Lower leg skin (tissue), 3 donors: ENCODE data around the gene MNT.

ENCODE experiments used
- POLR2A ChIP-seq, 2 donors: fragments of 450-650 bp; IDR thresholded peaks; one replicate each; pipeline ENCODE4 v1.6.1; 2016 to 2017; ENCODE audit warnings: antibody characterized with exemption in 2 of 2, mild to moderate bottlenecking in 1 of 2, moderate library complexity in 1 of 2
- TF ChIP-seq, protein P1 (sequence below), 3 donors: fragments of 450-650 bp; IDR thresholded peaks; one replicate each; pipeline ENCODE4 v1.5.1; 2016; ENCODE audit warnings: antibody characterized with exemption in 3 of 3, mild to moderate bottlenecking in 3 of 3, moderate library complexity in 2 of 3

DNA sequence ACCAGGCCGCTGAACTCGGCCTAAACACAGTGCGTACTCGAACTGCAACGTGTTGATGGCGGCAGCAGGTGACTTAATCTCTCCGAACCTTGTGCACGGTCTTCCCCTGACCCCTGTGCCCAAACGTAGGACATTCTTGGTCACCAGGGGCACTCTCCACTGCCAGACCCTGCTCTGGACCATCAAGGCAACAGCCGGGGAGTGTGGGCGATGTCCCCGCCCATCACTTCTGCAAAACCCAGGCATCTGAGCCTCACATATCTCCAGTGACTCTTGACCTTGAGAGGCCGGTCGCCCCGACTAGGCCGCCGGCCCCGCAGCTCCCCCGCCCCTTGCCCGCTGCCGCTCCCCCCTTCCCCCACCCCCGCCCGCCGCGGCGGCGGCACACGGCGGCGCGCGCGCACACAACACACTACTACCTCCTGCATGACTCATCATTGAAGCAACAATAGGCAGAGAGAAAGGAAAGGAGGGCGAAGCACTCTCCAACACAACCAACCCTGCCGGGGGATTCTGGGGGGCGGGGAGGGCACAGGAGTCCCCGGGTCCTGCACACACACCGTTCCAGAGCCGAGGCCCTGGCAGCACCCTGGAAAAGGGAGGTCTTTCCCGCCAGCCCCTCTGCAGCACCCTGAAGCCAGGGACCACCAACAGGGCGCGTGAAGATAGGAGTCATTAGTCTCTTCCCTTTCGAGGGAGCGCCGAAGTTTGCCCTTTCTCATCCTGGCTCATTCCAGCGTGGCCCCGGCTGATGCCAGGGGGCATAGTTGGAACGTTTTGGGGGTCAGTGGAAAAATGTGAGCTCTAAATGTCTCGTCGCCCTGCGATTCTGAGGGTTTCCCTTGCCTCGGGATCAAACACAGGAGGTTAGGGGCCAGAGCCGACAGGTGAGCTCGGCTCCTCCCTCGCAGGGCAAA, 1.9 kb downstream of the MNT start:
- TF ChIP-seq, protein P1, sequence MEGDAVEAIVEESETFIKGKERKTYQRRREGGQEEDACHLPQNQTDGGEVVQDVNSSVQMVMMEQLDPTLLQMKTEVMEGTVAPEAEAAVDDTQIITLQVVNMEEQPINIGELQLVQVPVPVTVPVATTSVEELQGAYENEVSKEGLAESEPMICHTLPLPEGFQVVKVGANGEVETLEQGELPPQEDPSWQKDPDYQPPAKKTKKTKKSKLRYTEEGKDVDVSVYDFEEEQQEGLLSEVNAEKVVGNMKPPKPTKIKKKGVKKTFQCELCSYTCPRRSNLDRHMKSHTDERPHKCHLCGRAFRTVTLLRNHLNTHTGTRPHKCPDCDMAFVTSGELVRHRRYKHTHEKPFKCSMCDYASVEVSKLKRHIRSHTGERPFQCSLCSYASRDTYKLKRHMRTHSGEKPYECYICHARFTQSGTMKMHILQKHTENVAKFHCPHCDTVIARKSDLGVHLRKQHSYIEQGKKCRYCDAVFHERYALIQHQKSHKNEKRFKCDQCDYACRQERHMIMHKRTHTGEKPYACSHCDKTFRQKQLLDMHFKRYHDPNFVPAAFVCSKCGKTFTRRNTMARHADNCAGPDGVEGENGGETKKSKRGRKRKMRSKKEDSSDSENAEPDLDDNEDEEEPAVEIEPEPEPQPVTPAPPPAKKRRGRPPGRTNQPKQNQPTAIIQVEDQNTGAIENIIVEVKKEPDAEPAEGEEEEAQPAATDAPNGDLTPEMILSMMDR (IDR thresholded peaks at IDR 0.05): no peak
- no peak for TF ChIP-seq POLR2A (IDR thresholded peaks at IDR 0.05)
